GM18511 (cell line): ENCODE data around the gene TBXT.
A peak's percentile ranks its signal among the peaks of the same experiment; 100 is the strongest.
"Not testable (repeated sequence)": the region's sequence is repeated elsewhere in the genome, so short reads cannot be mapped to it uniquely, and the experiment has no call there.

Experiments
- ATAC-seq: cut with Tn5 transposase; IDR thresholded peaks from one replicate; pipeline ENCODE4 v1.9.1; 2021; ENCODE audit warnings: mild to moderate bottlenecking, moderate library complexity; ENCODE audit not compliant: unreplicated experiment

TBXT gene

GRCh38 chr6:166167801-166168615 lies at the start of gene TBXT:
TBXT (minus strand) TSS chr6:166167851; CDS start chr6:166167591, 260 bp downstream.
- peak; percentile 58 for ATAC-seq

GRCh38 chr6:166207284-166207561 lies 39.6 kb upstream of the TBXT start:
- no peak for ATAC-seq

- no peak for ATAC-seq
Observed at GRCh38 chr6:166206510-166207283, 39.0 kb upstream of the TBXT start.

- no peak for ATAC-seq
Observed at GRCh38 chr6:166206066-166206465, 38.4 kb upstream of the TBXT start.

GRCh38 chr6:166204852-166205650 lies 37.4 kb upstream of the TBXT start:
- ATAC-seq: no peak

- no peak for ATAC-seq
Observed at GRCh38 chr6:166203641-166204222, 36.1 kb upstream of the TBXT start.

GRCh38 chr6:166203003-166203640 lies 35.5 kb upstream of the TBXT start:
- peak; percentile 8 for ATAC-seq

- ATAC-seq: peak; percentile 86
Observed at GRCh38 chr6:166202321-166202733, 34.7 kb upstream of the TBXT start.

GRCh38 chr6:166201878-166202277 lies 34.2 kb upstream of the TBXT start:
- ATAC-seq: peak; percentile 27

GRCh38 chr6:166197361-166197760 lies 29.7 kb upstream of the TBXT start:
- no peak for ATAC-seq

- no peak for ATAC-seq
Observed at GRCh38 chr6:166195860-166196238, 28.2 kb upstream of the TBXT start.

GRCh38 chr6:166194914-166195859 lies 27.5 kb upstream of the TBXT start:
- ATAC-seq: no peak

GRCh38 chr6:166192557-166192956 lies 24.9 kb upstream of the TBXT start:
- ATAC-seq: no peak

- no peak for ATAC-seq
Observed at GRCh38 chr6:166192136-166192535, 24.5 kb upstream of the TBXT start.

- ATAC-seq: peak; percentile 71
Observed at GRCh38 chr6:166179704-166180103, 12.1 kb upstream of the TBXT start.

- no peak for ATAC-seq
Observed at GRCh38 chr6:166176106-166176505, 8.5 kb upstream of the TBXT start.

- not testable (repeated sequence) for ATAC-seq
Observed at GRCh38 chr6:166175093-166175492, 7.4 kb upstream of the TBXT start.

- peak; percentile 52 for ATAC-seq
Observed at GRCh38 chr6:166174031-166174430, 6.4 kb upstream of the TBXT start.

- ATAC-seq: no peak
Observed at GRCh38 chr6:166173281-166173951, 5.8 kb upstream of the TBXT start.
